ENCODE data around the gene NUP210. TPM values are rescaled to one million over a fixed set of nuclear protein-coding genes. Genes with fewer than 3 reads are reported as not detected.

The NUP210 gene
- total RNA-seq, 4 donors from 2014 or later, result 3.6 to 8.2 (median 4.0) TPM

DNA sequence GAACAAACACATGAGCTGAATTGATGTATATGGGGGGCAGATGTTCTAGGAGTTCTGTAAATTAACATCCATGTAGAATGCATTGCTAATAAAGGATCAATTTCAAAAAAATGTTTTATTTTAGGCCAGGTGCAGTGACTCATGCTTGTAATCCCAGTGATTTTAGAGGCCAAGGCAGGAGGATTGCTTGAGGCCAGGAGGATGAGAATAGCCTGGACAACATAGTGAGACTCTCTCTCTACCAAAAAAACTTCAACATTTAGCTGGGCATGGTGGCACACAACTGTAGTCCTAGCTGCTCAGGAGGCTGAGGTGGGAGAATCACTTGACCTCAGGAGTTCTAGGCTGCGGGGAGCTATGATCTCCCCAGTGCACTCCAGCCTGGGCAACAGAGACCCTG is 6.5 kb upstream of the NUP210 start:
- no peak for DNase-seq (ENCODE audit: low spot score in 2 of 2)
- 97 to 100% methylated on average over 1 of the region's 1 CpG for WGBS, 2 donors
- intact Hi-C loops (cut with DNase I; ENCODE audit: low total_unique reads), result loop anchor here (5.0 kb wide), 1 partner anchor 1416 kb away; no protein-coding TSS in a partner anchor
- no peak overlapping the region for H3K4me3 ChIP-seq (ENCODE audit: low read depth, poor library complexity, severe bottlenecking)
- TF ChIP-seq CTCF (IDR thresholded peaks at IDR 0.05), result no peak
- no peak for TF ChIP-seq POLR2A (IDR thresholded peaks at IDR 0.05)

DNA sequence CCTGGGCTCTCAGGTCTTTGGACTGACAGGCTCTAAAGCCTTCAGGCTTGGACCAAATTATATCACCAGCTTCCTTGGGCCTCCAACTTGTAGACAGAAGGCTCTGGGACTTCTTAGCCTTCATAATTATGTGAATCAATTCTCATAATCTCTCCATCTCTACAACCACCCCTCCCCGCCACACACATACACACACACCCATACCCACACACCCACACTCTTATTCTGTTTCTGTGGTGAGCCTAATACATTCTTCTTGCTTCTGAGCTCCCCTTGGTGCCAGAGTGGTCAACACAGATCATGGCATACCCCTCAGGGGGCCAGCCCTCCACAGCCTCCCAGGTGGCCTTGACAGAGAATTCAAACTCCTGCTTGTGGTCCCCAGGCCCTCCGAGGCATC is 5.6 kb upstream of the NUP210 start:
- no peak for TF ChIP-seq CTCF (IDR thresholded peaks at IDR 0.05)
- TF ChIP-seq POLR2A (IDR thresholded peaks at IDR 0.05), result no peak
- H3K4me3 ChIP-seq (ENCODE audit: low read depth, poor library complexity, severe bottlenecking), result no peak overlapping the region
- 91 to 96% methylated on average over 2 of the region's 2 CpGs for WGBS, 2 donors
- intact Hi-C loops (cut with DNase I; ENCODE audit: low total_unique reads), result loop anchor here (5.0 kb wide), 1 partner anchor 1417 kb away; no protein-coding TSS in a partner anchor
- DNase-seq (ENCODE audit: low spot score in 2 of 2), result no peak

- no peak for DNase-seq (ENCODE audit: low spot score in 2 of 2)
- intact Hi-C loops (cut with DNase I; ENCODE audit: low total_unique reads), result loop anchor here (5.0 kb wide), 1 partner anchor 1417 kb away; no protein-coding TSS in a partner anchor
- TF ChIP-seq CTCF (IDR thresholded peaks at IDR 0.05) (no peak), POLR2A (IDR thresholded peaks at IDR 0.05) (no peak)
- WGBS, 2 donors, result 91 to 93% methylated on average over 4 of the region's 4 CpGs
- H3K4me3 ChIP-seq (ENCODE audit: low read depth, poor library complexity, severe bottlenecking), result no peak overlapping the region
Measured at GRCh38 chr3:13424865-13425617, 4.9 kb upstream of the NUP210 start.

- TF ChIP-seq POLR2A (IDR thresholded peaks at IDR 0.05), result no peak
- no peak for TF ChIP-seq CTCF (IDR thresholded peaks at IDR 0.05)
- intact Hi-C loops (cut with DNase I; ENCODE audit: low total_unique reads), result no loop called here
- H3K4me3 ChIP-seq (ENCODE audit: low read depth, poor library complexity, severe bottlenecking), result no peak overlapping the region
- WGBS, 2 donors, result 72 to 81% methylated on average over 3 of the region's 3 CpGs
- no peak for DNase-seq (ENCODE audit: low spot score in 2 of 2)
Measured at GRCh38 chr3:13424141-13424844, 4.2 kb upstream of the NUP210 start.

DNA sequence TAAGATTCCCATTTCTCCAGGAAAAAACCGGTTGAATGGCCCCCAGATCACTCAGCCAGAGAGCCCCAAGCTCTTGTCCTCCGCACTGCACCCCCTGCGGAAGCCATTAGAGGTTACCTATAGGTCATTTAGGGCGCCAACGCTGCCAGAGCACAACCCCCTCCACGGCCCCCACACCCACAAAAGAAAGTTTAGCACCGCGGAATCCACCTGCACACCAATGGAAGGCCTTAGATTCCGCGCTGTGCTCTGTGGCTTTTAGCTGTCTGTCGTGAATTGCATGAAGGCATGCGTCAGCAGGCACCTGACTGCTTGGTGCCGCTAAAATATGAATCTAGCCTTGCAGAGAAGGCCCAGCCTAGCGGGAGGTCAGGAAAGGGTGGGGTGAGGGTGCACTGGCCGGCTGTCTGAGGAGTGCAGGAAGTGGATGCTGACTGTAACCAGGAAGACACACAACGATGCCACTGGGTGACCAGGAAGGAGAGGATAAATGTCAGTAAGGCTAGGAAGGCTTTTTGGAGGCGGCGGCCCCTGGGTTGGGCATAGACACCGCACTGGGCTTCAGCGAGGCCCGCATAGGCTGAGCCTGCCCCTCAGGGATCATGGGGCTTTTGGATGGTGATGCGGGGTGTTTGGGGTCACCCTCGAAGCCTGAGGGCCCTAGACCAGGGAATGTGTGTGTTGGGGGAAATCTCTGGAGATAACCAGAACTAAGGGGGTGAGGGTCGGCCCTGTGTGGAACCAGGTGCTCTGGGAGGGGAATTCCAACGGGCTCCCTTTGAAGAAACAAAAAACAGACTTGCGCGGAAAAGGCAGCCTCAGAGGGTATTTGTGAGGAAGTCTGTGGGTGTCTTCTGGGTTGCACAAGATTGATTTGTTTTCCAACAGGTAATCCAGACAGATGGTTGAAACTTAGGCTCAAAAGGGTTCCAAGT is 976 bp upstream of the NUP210 start:
- WGBS, 2 donors, result 58 to 68% methylated on average over 27 of the region's 27 CpGs
- DNase-seq (ENCODE audit: low spot score in 2 of 2), result peak in 1 of 2 donors; percentile 24
- TF ChIP-seq CTCF (IDR thresholded peaks at IDR 0.05), result no peak
- TF ChIP-seq POLR2A (IDR thresholded peaks at IDR 0.05), result no peak
- no peak overlapping the region for H3K4me3 ChIP-seq (ENCODE audit: low read depth, poor library complexity, severe bottlenecking)
- intact Hi-C loops (cut with DNase I; ENCODE audit: low total_unique reads), result no loop called here

All from lower leg skin (tissue), 4 donors.